Measurements from ENCODE around the gene GALNT12.

The GALNT12 gene

GRCh38 chr9:98849563-98849962, 42.1 kb downstream of the GALNT12 start:
- WGBS, 2 experiments (ENCODE audit: insufficient coverage in 2 of 2), result no CpG with 5 or more reads among the region's 4 CpGs
- Histone ChIP-seq H3K4me1 (ENCODE audit: control insufficient read depth, insufficient read depth, low read length, poor library complexity, severe bottlenecking) (peaks cover 12% of the 10 kb centered on the region), H3K36me3 (ENCODE audit: control insufficient read depth, insufficient read depth, low read length) (no peaks in the 10 kb centered on the region), H3K9me3 (ENCODE audit: control insufficient read depth, low read length) (no peaks in the 10 kb centered on the region), H3K4me3 (ENCODE audit: extremely low read depth, insufficient read depth, low read length, poor library complexity, severe bottlenecking) (no peak overlapping the region), H3K27ac (ENCODE audit: low read depth, low read length, severe bottlenecking) (no peak overlapping the region)

- peaks cover 12% of the 10 kb centered on the region for H3K4me1 ChIP-seq (ENCODE audit: control insufficient read depth, insufficient read depth, low read length, poor library complexity, severe bottlenecking)
- WGBS, 2 experiments (ENCODE audit: insufficient coverage in 2 of 2), result 79 to 80% methylated on average over 5 to 6 of the region's 11 CpGs
- H3K27ac ChIP-seq (ENCODE audit: low read depth, low read length, severe bottlenecking), result no peak overlapping the region
- H3K9me3 ChIP-seq (ENCODE audit: control insufficient read depth, low read length), result no peaks in the 10 kb centered on the region
- no peaks in the 10 kb centered on the region for H3K36me3 ChIP-seq (ENCODE audit: control insufficient read depth, insufficient read depth, low read length)
- no peak overlapping the region for H3K4me3 ChIP-seq (ENCODE audit: extremely low read depth, insufficient read depth, low read length, poor library complexity, severe bottlenecking)
Measured at GRCh38 chr9:98850851-98851729, 43.6 kb downstream of the GALNT12 start.

GRCh38 chr9:98851730-98852459, 44.4 kb downstream of the GALNT12 start:
- 87 to 89% methylated on average over 3 to 4 of the region's 6 CpGs for WGBS, 2 experiments (ENCODE audit: insufficient coverage in 2 of 2)
- Histone ChIP-seq H3K9me3 (ENCODE audit: control insufficient read depth, low read length) (no peaks in the 10 kb centered on the region), H3K4me1 (ENCODE audit: control insufficient read depth, insufficient read depth, low read length, poor library complexity, severe bottlenecking) (peaks cover 12% of the 10 kb centered on the region), H3K36me3 (ENCODE audit: control insufficient read depth, insufficient read depth, low read length) (no peaks in the 10 kb centered on the region), H3K27ac (ENCODE audit: low read depth, low read length, severe bottlenecking) (no peak overlapping the region), H3K4me3 (ENCODE audit: extremely low read depth, insufficient read depth, low read length, poor library complexity, severe bottlenecking) (no peak overlapping the region)

GRCh38 chr9:98852460-98852734, 44.9 kb downstream of the GALNT12 start:
- no peak overlapping the region for H3K4me3 ChIP-seq (ENCODE audit: extremely low read depth, insufficient read depth, low read length, poor library complexity, severe bottlenecking)
- peaks cover 12% of the 10 kb centered on the region for H3K4me1 ChIP-seq (ENCODE audit: control insufficient read depth, insufficient read depth, low read length, poor library complexity, severe bottlenecking)
- WGBS, 2 experiments (ENCODE audit: insufficient coverage in 2 of 2), result 91% methylated on average over 5 of the region's 6 CpGs; no CpG with 5 or more reads in 1 of the 2 experiments
- no peaks in the 10 kb centered on the region for H3K36me3 ChIP-seq (ENCODE audit: control insufficient read depth, insufficient read depth, low read length)
- H3K27ac ChIP-seq (ENCODE audit: low read depth, low read length, severe bottlenecking), result no peak overlapping the region
- no peaks in the 10 kb centered on the region for H3K9me3 ChIP-seq (ENCODE audit: control insufficient read depth, low read length)

GRCh38 chr9:98852961-98853360, 45.5 kb downstream of the GALNT12 start:
- Histone ChIP-seq H3K27ac (ENCODE audit: low read depth, low read length, severe bottlenecking) (no peak overlapping the region), H3K4me1 (ENCODE audit: control insufficient read depth, insufficient read depth, low read length, poor library complexity, severe bottlenecking) (peaks cover 12% of the 10 kb centered on the region), H3K36me3 (ENCODE audit: control insufficient read depth, insufficient read depth, low read length) (no peaks in the 10 kb centered on the region), H3K4me3 (ENCODE audit: extremely low read depth, insufficient read depth, low read length, poor library complexity, severe bottlenecking) (no peak overlapping the region), H3K9me3 (ENCODE audit: control insufficient read depth, low read length) (no peaks in the 10 kb centered on the region)
- WGBS, 2 experiments (ENCODE audit: insufficient coverage in 2 of 2), result 100% methylated on average over 1 of the region's 2 CpGs; no CpG with 5 or more reads in 1 of the 2 experiments

GRCh38 chr9:98854266-98854665, 46.8 kb downstream of the GALNT12 start:
- no peaks in the 10 kb centered on the region for H3K9me3 ChIP-seq (ENCODE audit: control insufficient read depth, low read length)
- no peak overlapping the region for H3K27ac ChIP-seq (ENCODE audit: low read depth, low read length, severe bottlenecking)
- no peaks in the 10 kb centered on the region for H3K36me3 ChIP-seq (ENCODE audit: control insufficient read depth, insufficient read depth, low read length)
- no peak overlapping the region for H3K4me3 ChIP-seq (ENCODE audit: extremely low read depth, insufficient read depth, low read length, poor library complexity, severe bottlenecking)
- 100% methylated on average over 1 of the region's 2 CpGs; no CpG with 5 or more reads in 1 of the 2 experiments for WGBS, 2 experiments (ENCODE audit: insufficient coverage in 2 of 2)
- peaks cover 12% of the 10 kb centered on the region for H3K4me1 ChIP-seq (ENCODE audit: control insufficient read depth, insufficient read depth, low read length, poor library complexity, severe bottlenecking)

- WGBS, 2 experiments (ENCODE audit: insufficient coverage in 2 of 2), result no CpG with 5 or more reads among the region's 1 CpG
Measured at GRCh38 chr9:98855592-98855991, 48.1 kb downstream of the GALNT12 start.

GRCh38 chr9:98856982-98857381, 49.5 kb downstream of the GALNT12 start:
- no peaks in the 10 kb centered on the region for H3K9me3 ChIP-seq (ENCODE audit: control insufficient read depth, low read length)
- 85 to 92% methylated on average over 4 to 5 of the region's 5 CpGs for WGBS, 2 experiments (ENCODE audit: insufficient coverage in 2 of 2)
- peaks cover 4% of the 10 kb centered on the region for H3K4me1 ChIP-seq (ENCODE audit: control insufficient read depth, insufficient read depth, low read length, poor library complexity, severe bottlenecking)
- no peaks in the 10 kb centered on the region for H3K36me3 ChIP-seq (ENCODE audit: control insufficient read depth, insufficient read depth, low read length)
- no peak overlapping the region for H3K27ac ChIP-seq (ENCODE audit: low read depth, low read length, severe bottlenecking)
- H3K4me3 ChIP-seq (ENCODE audit: extremely low read depth, insufficient read depth, low read length, poor library complexity, severe bottlenecking), result no peak overlapping the region

More at GRCh38 chr9:98855592-98855991, 48.1 kb downstream of the GALNT12 start:
- Histone ChIP-seq H3K4me3 (ENCODE audit: extremely low read depth, insufficient read depth, low read length, poor library complexity, severe bottlenecking) (no peak overlapping the region), H3K4me1 (ENCODE audit: control insufficient read depth, insufficient read depth, low read length, poor library complexity, severe bottlenecking) (peaks cover 12% of the 10 kb centered on the region), H3K36me3 (ENCODE audit: control insufficient read depth, insufficient read depth, low read length) (no peaks in the 10 kb centered on the region), H3K9me3 (ENCODE audit: control insufficient read depth, low read length) (no peaks in the 10 kb centered on the region), H3K27ac (ENCODE audit: low read depth, low read length, severe bottlenecking) (no peak overlapping the region)

- no peak overlapping the region for H3K27ac ChIP-seq (ENCODE audit: low read depth, low read length, severe bottlenecking)
- H3K36me3 ChIP-seq (ENCODE audit: control insufficient read depth, insufficient read depth, low read length), result no peaks in the 10 kb centered on the region
- H3K4me3 ChIP-seq (ENCODE audit: extremely low read depth, insufficient read depth, low read length, poor library complexity, severe bottlenecking), result no peak overlapping the region
- H3K4me1 ChIP-seq (ENCODE audit: control insufficient read depth, insufficient read depth, low read length, poor library complexity, severe bottlenecking), result no peaks in the 10 kb centered on the region
- H3K9me3 ChIP-seq (ENCODE audit: control insufficient read depth, low read length), result no peaks in the 10 kb centered on the region
- WGBS, 2 experiments (ENCODE audit: insufficient coverage in 2 of 2), result 75 to 78% methylated on average over 4 of the region's 5 CpGs
Measured at GRCh38 chr9:98859941-98860340, 52.5 kb downstream of the GALNT12 start.

- Histone ChIP-seq H3K36me3 (ENCODE audit: control insufficient read depth, insufficient read depth, low read length) (no peaks in the 10 kb centered on the region), H3K4me3 (ENCODE audit: extremely low read depth, insufficient read depth, low read length, poor library complexity, severe bottlenecking) (no peak overlapping the region), H3K4me1 (ENCODE audit: control insufficient read depth, insufficient read depth, low read length, poor library complexity, severe bottlenecking) (no peaks in the 10 kb centered on the region), H3K9me3 (ENCODE audit: control insufficient read depth, low read length) (no peaks in the 10 kb centered on the region), H3K27ac (ENCODE audit: low read depth, low read length, severe bottlenecking) (no peak overlapping the region)
- 63 to 71% methylated on average over 1 to 5 of the region's 5 CpGs for WGBS, 2 experiments (ENCODE audit: insufficient coverage in 2 of 2)
Measured at GRCh38 chr9:98860871-98861293, 53.4 kb downstream of the GALNT12 start.
